Breast epithelium (tissue), 3 donors: ENCODE data around the gene MAD1L1.

ENCODE experiments used
- POLR2A ChIP-seq: fragments of 450-650 bp; IDR thresholded peaks from one replicate; pipeline ENCODE4 v1.6.1; 2016; ENCODE audit warnings: antibody characterized with exemption, mild to moderate bottlenecking, moderate library complexity
- POLR2AphosphoS5 ChIP-seq, 3 donors: sonication (generic); formaldehyde crosslinking; IDR thresholded peaks; one replicate each; pipeline ENCODE4 v1.6.1; 2017; ENCODE audit warnings: antibody characterized with exemption in 3 of 3
- TF ChIP-seq, protein P1 (sequence below), 3 donors: fragments of 450-650 bp; IDR thresholded peaks; one replicate each; pipeline ENCODE4 v1.5.1; 2016 to 2017; ENCODE audit warnings: antibody characterized with exemption in 3 of 3, mild to moderate bottlenecking in 3 of 3, moderate library complexity in 3 of 3

DNA sequence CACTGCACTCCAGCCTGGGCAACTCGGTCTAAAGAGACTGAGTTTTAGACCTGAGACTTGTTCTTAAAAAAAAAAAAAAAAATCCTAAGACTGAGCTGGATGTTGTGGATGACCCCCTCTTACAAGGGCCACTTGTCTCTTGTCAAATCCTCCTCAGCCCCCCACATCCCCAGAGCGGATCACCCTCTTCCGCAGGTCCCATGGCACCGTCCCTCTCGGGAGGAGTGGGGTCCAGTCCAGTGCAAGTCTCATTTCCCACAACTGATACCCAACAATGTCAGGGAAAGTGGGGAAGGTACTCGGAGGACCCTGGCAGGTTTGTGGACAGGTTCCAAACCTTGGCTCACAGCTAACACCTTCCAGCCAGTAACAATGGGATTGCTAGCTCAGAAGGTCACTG, 462.4 kb downstream of the MAD1L1 start:
- TF ChIP-seq POLR2A, result no peak
- TF ChIP-seq, protein P1, sequence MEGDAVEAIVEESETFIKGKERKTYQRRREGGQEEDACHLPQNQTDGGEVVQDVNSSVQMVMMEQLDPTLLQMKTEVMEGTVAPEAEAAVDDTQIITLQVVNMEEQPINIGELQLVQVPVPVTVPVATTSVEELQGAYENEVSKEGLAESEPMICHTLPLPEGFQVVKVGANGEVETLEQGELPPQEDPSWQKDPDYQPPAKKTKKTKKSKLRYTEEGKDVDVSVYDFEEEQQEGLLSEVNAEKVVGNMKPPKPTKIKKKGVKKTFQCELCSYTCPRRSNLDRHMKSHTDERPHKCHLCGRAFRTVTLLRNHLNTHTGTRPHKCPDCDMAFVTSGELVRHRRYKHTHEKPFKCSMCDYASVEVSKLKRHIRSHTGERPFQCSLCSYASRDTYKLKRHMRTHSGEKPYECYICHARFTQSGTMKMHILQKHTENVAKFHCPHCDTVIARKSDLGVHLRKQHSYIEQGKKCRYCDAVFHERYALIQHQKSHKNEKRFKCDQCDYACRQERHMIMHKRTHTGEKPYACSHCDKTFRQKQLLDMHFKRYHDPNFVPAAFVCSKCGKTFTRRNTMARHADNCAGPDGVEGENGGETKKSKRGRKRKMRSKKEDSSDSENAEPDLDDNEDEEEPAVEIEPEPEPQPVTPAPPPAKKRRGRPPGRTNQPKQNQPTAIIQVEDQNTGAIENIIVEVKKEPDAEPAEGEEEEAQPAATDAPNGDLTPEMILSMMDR (IDR thresholded peaks at IDR 0.05), result no peak
- no peak for TF ChIP-seq POLR2AphosphoS5 (IDR thresholded peaks at IDR 0.05)
